ENCODE data around the gene TMBIM4. TPM values are rescaled to one million over a fixed set of nuclear protein-coding genes. Genes with fewer than 3 reads are reported as not detected.

The TMBIM4 gene
- total and polyA plus RNA-seq, 2 of the 4 experiments (the other 2 are of a cell fraction): 38.7 to 59.3 TPM

DNA sequence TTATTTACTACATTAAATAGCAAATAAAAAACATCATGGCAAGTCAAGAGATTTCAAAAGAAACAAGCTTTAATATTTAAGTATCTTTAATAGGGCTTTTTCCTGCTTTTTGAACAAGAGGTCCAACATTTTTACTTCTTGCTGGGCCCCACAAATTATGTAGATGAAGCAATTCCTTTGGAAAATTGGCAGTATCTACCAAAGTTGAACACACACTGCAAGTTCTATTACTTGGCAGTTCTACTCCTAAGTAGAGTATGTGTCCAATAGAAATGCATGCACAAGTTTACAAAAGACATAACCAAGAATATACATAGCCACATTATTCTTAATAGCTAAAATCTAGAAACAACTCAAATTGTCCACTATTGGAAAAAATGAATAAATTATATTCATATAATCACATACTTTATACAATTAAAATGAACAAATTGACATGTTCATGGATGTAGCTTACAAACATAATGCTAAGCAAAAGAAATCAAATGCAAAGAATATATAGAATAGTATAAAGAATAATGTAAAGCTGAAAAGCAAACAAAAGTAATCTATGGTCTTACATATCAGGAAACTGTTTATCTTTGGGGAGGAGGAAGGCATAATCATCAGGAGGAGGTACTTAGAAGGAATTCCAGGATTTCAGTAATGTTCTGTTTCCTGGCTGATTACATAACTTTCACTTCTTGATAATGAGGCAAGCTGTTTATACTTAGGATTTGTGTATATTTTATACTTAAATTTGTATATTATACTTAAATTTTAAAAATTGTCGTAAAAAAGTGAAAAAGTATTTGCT is 6.5 kb upstream of the TMBIM4 start:
- no peak overlapping the region for H2AK9ac ChIP-seq (replicated peaks; ENCODE audit: low read depth, low read length, poor library complexity)
- no peak overlapping the region for H3K23ac ChIP-seq (ENCODE audit: low read depth, low read length)
- H3K27me3 ChIP-seq (ENCODE audit: control insufficient read depth, insufficient read depth, low read length): peaks cover 9% of the 10 kb centered on the region
- CTCF ChIA-PET: interaction anchor here (0.6 to 1.3 kb wide), 4 partner anchors 145 to 911 kb away, joined by 3 to 6 read pairs (median 3); no protein-coding TSS in a partner anchor
- no peak overlapping the region for H2BK20ac ChIP-seq (ENCODE audit: low read depth, low read length)
- no peak overlapping the region for H4K5ac ChIP-seq (ENCODE audit: low read depth, low read length)
- no peaks in the 10 kb centered on the region for H3K9me3 ChIP-seq (ENCODE audit: control insufficient read depth, insufficient read depth, low read length)
- H3K4ac ChIP-seq (ENCODE audit: low read depth, low read length): no peak overlapping the region
- no peaks in the 10 kb centered on the region for H4K20me1 ChIP-seq (ENCODE audit: insufficient read depth, low read length)
- no peak overlapping the region for H3K9ac ChIP-seq (ENCODE audit: low read depth, low read length)
- no peak overlapping the region for H2AFZ ChIP-seq (replicated peaks; ENCODE audit: low read length, poor library complexity)
- dilution Hi-C loops (cut with HindIII; ENCODE audit: low sequenced_read_pairs, unreplicated experiment): no loop called here
- DNase-seq (peak; percentile 28), ATAC-seq (ENCODE audit: low read depth) (peak; percentile 78)
- H3K36me3 ChIP-seq (ENCODE audit: control insufficient read depth, insufficient read depth, low read length): no peaks in the 10 kb centered on the region
- no peak overlapping the region for H4K91ac ChIP-seq (ENCODE audit: insufficient read depth, low read depth, low read length)
- TF ChIP-seq RAD21 (IDR thresholded peaks at IDR 0.05; ENCODE audit: low read length) (no peak), MAZ (IDR thresholded peaks at IDR 0.05; ENCODE audit: borderline replicate concordance, low read depth, low read length) (no peak), CEBPB (IDR thresholded peaks at IDR 0.05; ENCODE audit: low read depth, low read length) (no peak), CHD1 (IDR thresholded peaks at IDR 0.05; ENCODE audit: low read depth, low read length) (no peak), RCOR1 (IDR thresholded peaks at IDR 0.05; ENCODE audit: insufficient replicate concordance, low read length) (no peak), MAFK (IDR thresholded peaks at IDR 0.05; ENCODE audit: low read depth, low read length) (no peak), BHLHE40 (IDR thresholded peaks at IDR 0.05; ENCODE audit: low read depth, low read length) (no peak), RFX5 (IDR thresholded peaks at IDR 0.05; ENCODE audit: low read depth, low read length) (no peak), POLR2A (IDR thresholded peaks at IDR 0.05; ENCODE audit: low read depth, low read length) (no peak), MXI1 (IDR thresholded peaks at IDR 0.05; ENCODE audit: borderline replicate concordance, low read depth, low read length) (no peak), FOS (IDR thresholded peaks at IDR 0.05; ENCODE audit: low read depth, low read length) (no peak), NFE2L2 (IDR thresholded peaks at IDR 0.05; ENCODE audit: low read depth, low read length) (no peak), SMC3 (IDR thresholded peaks at IDR 0.05; ENCODE audit: low read depth, low read length) (no peak)
- TF ChIP-seq, protein P1, sequence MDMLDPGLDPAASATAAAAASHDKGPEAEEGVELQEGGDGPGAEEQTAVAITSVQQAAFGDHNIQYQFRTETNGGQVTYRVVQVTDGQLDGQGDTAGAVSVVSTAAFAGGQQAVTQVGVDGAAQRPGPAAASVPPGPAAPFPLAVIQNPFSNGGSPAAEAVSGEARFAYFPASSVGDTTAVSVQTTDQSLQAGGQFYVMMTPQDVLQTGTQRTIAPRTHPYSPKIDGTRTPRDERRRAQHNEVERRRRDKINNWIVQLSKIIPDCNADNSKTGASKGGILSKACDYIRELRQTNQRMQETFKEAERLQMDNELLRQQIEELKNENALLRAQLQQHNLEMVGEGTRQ (IDR thresholded peaks at IDR 0.05; ENCODE audit: low read depth, low read length): no peak
- TF ChIP-seq, protein P2, sequence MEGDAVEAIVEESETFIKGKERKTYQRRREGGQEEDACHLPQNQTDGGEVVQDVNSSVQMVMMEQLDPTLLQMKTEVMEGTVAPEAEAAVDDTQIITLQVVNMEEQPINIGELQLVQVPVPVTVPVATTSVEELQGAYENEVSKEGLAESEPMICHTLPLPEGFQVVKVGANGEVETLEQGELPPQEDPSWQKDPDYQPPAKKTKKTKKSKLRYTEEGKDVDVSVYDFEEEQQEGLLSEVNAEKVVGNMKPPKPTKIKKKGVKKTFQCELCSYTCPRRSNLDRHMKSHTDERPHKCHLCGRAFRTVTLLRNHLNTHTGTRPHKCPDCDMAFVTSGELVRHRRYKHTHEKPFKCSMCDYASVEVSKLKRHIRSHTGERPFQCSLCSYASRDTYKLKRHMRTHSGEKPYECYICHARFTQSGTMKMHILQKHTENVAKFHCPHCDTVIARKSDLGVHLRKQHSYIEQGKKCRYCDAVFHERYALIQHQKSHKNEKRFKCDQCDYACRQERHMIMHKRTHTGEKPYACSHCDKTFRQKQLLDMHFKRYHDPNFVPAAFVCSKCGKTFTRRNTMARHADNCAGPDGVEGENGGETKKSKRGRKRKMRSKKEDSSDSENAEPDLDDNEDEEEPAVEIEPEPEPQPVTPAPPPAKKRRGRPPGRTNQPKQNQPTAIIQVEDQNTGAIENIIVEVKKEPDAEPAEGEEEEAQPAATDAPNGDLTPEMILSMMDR (conservative IDR thresholded peaks at IDR 0.05; ENCODE audit: low read depth, low read length): no peak
- TF ChIP-seq, protein P3, sequence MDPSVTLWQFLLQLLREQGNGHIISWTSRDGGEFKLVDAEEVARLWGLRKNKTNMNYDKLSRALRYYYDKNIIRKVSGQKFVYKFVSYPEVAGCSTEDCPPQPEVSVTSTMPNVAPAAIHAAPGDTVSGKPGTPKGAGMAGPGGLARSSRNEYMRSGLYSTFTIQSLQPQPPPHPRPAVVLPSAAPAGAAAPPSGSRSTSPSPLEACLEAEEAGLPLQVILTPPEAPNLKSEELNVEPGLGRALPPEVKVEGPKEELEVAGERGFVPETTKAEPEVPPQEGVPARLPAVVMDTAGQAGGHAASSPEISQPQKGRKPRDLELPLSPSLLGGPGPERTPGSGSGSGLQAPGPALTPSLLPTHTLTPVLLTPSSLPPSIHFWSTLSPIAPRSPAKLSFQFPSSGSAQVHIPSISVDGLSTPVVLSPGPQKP (IDR thresholded peaks at IDR 0.05; ENCODE audit: borderline replicate concordance, low read depth, low read length): no peak
- no peak overlapping the region for H3K27ac ChIP-seq (ENCODE audit: insufficient read depth, low read length)
- H3K18ac ChIP-seq (ENCODE audit: low read depth, low read length): no peak overlapping the region
- POLR2A ChIA-PET (ENCODE audit: unreplicated experiment): no interaction called here
- H3K4me3 ChIP-seq (ENCODE audit: insufficient read depth, low read depth, low read length): no peak overlapping the region
- H3K4me1 ChIP-seq (ENCODE audit: control insufficient read depth, insufficient read depth, low read length): no peaks in the 10 kb centered on the region
- no peak overlapping the region for H2BK120ac ChIP-seq (ENCODE audit: low read depth, low read length)
- no peak overlapping the region for H4K8ac ChIP-seq (ENCODE audit: low read depth in 2 of 2, low read length in 2 of 2)
- no peaks in the 10 kb centered on the region for H3K79me1 ChIP-seq (ENCODE audit: low read depth in 1 of 2, low read length in 2 of 2)
- H2BK5ac ChIP-seq (ENCODE audit: low read depth, low read length, poor library complexity, severe bottlenecking): no peak overlapping the region
- H3K14ac ChIP-seq (replicated peaks; ENCODE audit: low read depth, low read length): no peak overlapping the region
- H3K9me1 ChIP-seq (ENCODE audit: insufficient read depth, low read length): no peaks in the 10 kb centered on the region
- no TSS peak for BruUV-seq (replicated peaks)
- H3K56ac ChIP-seq (ENCODE audit: extremely low read depth, insufficient read depth, low read length): no peak overlapping the region
- H3K4me2 ChIP-seq (ENCODE audit: low read depth, low read length): no peak overlapping the region
- H2BK15ac ChIP-seq (ENCODE audit: low read depth, low read length): no peak overlapping the region
- no CpG with 5 or more reads among the region's 1 CpG for WGBS, 2 experiments (ENCODE audit: extremely low coverage in 2 of 2, insufficient read length in 1 of 2)
- H2AK5ac ChIP-seq (ENCODE audit: low read depth, low read length): no peak overlapping the region
- intact Hi-C loops (cut with micrococcal nuclease): no loop called here
- in situ Hi-C loops (cut with MboI; ENCODE audit: low sequenced_read_pairs): no loop called here

Data from IMR-90 (cell line).